Right lobe of liver (tissue), 4 donors: ENCODE data around the gene NLRP3.

Source experiments
- CTCF ChIP-seq, 4 donors: fragments of 200-600 bp in 3 of 4; fragments of 450-650 bp in 1 of 4; IDR thresholded peaks; one replicate each; pipeline versions ENCODE4 v1.5.1 to v1.8.0; 2016 to 2022; ENCODE audit warnings: antibody characterized with exemption in 4 of 4, mild to moderate bottlenecking in 2 of 4
- POLR2A ChIP-seq: fragments of 450-650 bp; IDR thresholded peaks from one replicate; pipeline ENCODE4 v1.6.1; 2017; ENCODE audit warnings: antibody characterized with exemption, mild to moderate bottlenecking
- donor health status: DM: no; HTN: no; CAD: no.
- donor health status: DM: no; HTN: no; CAD: no.
- donor health status: DM: no; HTN: yes; CAD: no.

DNA sequence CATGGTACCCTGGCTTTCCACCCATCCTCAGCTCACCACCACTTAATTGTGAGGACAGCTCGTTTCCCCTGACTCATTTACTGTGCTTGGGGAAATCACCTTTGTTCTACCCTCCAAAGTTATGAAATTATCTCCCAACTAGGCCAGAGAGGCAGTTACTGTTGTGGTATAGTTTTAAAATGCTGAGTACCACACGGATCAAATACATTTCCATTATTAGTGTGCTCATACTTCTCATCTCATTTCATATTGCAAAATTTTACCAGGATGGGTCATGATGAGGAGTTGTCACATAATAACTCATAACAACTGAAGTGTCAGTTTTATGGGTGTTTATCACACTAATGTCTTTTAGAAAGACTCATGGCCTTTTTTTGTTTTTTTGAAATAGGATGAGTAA lies 51.2 kb downstream of the NLRP3 start:
- TF ChIP-seq CTCF (IDR thresholded peaks at IDR 0.05) (no peak), POLR2A (no peak)
